ENCODE data around the gene KRT6B. TPM values are rescaled to one million over a fixed set of nuclear protein-coding genes. Genes with fewer than 3 reads are reported as not detected.
"Not testable (repeated sequence)": the region's sequence is repeated elsewhere in the genome, so short reads cannot be mapped to it uniquely, and the experiment has no call there.

Gene KRT6B
- not detected for total RNA-seq

DNA sequence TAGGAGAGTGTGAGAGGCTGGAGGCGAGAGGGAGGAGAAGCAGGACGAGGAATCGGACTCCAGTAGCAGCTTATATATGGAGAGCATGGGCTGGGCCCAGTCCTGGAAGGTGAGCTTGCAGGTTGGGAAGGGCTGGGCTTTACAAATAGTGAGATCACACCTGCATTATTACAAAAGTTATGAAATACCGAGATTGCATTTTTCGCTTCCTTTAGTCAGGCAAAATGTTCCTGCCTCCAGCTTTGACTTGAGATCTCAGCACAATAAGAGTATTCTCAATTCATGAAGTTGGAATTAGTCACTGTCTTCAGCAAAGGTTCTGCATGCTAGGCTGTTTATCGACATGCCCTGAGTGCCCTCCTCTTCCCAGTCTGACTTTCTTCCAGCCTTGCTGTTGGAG lies at the start of gene KRT6B:
Gene KRT6B (minus strand): TSS at position 46 of the 400 bp plus-strand sequence. CDS start 68 bp downstream, outside the sequence.
- no peak for TF ChIP-seq POLR2A (IDR thresholded peaks at IDR 0.05)
- TF ChIP-seq, protein P1, sequence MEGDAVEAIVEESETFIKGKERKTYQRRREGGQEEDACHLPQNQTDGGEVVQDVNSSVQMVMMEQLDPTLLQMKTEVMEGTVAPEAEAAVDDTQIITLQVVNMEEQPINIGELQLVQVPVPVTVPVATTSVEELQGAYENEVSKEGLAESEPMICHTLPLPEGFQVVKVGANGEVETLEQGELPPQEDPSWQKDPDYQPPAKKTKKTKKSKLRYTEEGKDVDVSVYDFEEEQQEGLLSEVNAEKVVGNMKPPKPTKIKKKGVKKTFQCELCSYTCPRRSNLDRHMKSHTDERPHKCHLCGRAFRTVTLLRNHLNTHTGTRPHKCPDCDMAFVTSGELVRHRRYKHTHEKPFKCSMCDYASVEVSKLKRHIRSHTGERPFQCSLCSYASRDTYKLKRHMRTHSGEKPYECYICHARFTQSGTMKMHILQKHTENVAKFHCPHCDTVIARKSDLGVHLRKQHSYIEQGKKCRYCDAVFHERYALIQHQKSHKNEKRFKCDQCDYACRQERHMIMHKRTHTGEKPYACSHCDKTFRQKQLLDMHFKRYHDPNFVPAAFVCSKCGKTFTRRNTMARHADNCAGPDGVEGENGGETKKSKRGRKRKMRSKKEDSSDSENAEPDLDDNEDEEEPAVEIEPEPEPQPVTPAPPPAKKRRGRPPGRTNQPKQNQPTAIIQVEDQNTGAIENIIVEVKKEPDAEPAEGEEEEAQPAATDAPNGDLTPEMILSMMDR (IDR thresholded peaks at IDR 0.05), result no peak
- H3K36me3 ChIP-seq, result no peaks in the 10 kb centered on the region
- H3K27me3 ChIP-seq, result no peaks in the 10 kb centered on the region
- H3K4me1 ChIP-seq, result no peaks in the 10 kb centered on the region
- H3K9me3 ChIP-seq, result no peaks in the 10 kb centered on the region
- no peak within 1 kb of the TSS for H3K4me3 ChIP-seq
- no peak for DNase-seq
- no peak within 1 kb of the TSS for H3K27ac ChIP-seq

DNA sequence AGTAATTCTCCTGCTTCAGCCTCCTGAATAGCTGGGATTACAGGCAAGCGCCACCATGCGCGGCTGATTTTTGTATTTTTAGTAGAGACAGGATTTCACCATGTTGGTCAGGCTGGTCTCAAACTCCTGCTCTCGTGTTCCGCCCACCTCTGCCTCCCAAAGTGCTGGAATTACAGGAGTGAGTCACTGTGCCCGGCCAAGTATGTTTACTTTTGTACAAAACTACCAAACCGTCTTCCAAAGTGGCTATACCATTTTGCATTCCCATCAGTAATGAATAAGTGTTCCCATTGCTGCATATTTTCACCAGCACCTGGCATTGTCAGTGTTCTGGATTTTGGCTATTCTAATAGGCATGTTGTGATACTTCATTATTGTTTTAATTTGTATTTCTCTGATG lies 49.5 kb upstream of the KRT6B start:
- Histone ChIP-seq H3K27ac (no peak overlapping the region), H3K36me3 (no peaks in the 10 kb centered on the region), H3K9me3 (no peaks in the 10 kb centered on the region), H3K4me1 (no peaks in the 10 kb centered on the region), H3K4me3 (no peak overlapping the region), H3K27me3 (no peaks in the 10 kb centered on the region)
- DNase-seq, result no peak
- no peak for TF ChIP-seq POLR2A (IDR thresholded peaks at IDR 0.05)
- TF ChIP-seq, protein P1 (IDR thresholded peaks at IDR 0.05), result no peak

DNA sequence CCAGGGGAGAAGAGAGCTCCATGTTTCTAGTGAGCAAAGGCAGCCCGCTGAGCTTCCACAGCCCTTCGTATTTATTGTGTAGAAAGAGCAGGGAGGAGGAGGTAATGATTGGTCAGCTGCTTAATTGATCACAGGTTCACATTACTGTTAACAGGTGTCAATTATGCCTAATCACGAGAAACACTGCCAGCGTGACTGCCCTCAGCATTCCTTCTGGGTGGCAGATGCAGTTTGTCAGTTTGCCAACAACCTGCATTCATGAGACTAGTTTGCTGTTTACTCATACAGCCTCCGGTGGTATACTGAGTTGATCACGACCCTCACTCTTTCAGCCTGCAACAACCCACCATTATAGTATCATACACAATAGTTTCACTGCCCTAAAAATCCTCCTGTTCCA lies 48.6 kb upstream of the KRT6B start:
- not testable (repeated sequence) for H3K9me3 ChIP-seq, H3K36me3 ChIP-seq, H3K4me3 ChIP-seq, H3K27ac ChIP-seq, H3K4me1 ChIP-seq, DNase-seq, H3K27me3 ChIP-seq

DNA sequence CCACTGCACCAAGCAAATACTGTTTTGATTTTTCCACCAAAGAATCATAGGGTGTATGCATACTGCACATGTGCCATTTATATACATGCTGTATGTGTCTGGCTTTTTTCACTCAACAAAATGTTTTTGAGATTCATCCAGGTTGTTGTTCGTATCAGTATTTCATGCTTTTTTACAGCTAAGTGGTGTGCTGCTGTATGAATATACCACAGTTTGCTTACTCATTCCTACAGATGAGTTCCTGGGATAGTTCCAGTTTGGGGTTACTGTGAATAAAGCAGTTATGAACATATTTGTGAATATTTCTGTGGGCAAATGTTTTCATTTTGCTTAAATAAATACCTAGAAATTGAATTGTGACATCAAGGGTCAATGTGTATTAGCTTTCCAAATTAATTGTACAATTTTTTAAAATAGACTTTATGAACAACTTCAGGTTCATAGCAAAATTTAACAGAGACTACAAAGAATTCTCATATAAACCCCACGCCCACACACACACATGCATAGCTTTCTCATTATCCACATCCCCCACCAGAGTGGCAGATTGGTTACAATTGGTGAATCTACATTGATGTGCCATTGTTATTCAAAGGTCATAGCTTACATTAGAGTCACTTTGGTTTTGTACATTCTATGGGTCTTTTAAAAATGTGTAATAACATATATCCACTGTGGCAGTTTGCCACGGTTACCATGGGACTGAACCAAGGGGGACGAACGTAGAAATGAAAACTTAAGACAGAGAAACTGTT lies 48.0 kb upstream of the KRT6B start:
- H3K4me3 ChIP-seq, result no peak overlapping the region
- TF ChIP-seq POLR2A (IDR thresholded peaks at IDR 0.05), result no peak
- TF ChIP-seq, protein P1 (IDR thresholded peaks at IDR 0.05), result no peak
- no peak for DNase-seq
- H3K36me3 ChIP-seq, result no peaks in the 10 kb centered on the region
- H3K4me1 ChIP-seq, result peaks cover 0 to 4% (median 0%) of the 10 kb centered on the region in 4 donors
- H3K27me3 ChIP-seq, result no peaks in the 10 kb centered on the region
- H3K9me3 ChIP-seq, result no peaks in the 10 kb centered on the region
- no peak overlapping the region for H3K27ac ChIP-seq

DNA sequence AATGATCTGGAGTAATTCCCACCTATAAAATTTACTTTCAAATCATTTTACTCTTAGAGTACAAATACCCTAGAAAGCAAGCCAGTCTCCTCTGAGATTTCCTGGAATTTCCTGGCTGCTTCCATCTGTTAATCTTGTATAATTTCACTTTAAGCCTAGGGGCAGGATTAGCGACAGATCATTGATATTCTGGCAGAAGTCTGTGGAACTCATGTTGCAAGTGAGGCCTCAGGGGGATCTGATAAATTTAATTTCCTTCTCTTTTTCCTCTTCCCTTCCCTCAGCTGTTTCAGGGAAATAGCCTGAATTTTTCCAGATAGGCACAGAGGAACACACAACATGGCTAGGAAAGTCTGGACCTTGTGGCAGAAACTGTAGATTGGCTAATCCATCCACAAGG lies 47.0 kb upstream of the KRT6B start:
- H3K36me3 ChIP-seq, result no peaks in the 10 kb centered on the region
- no peak overlapping the region for H3K27ac ChIP-seq
- H3K9me3 ChIP-seq, result no peaks in the 10 kb centered on the region
- no peak for DNase-seq
- H3K27me3 ChIP-seq, result no peaks in the 10 kb centered on the region
- H3K4me3 ChIP-seq, result no peak overlapping the region
- TF ChIP-seq POLR2A (IDR thresholded peaks at IDR 0.05), result no peak
- TF ChIP-seq, protein P1 (IDR thresholded peaks at IDR 0.05), result no peak
- H3K4me1 ChIP-seq, result peaks cover 0 to 4% (median 0%) of the 10 kb centered on the region in 4 donors

DNA sequence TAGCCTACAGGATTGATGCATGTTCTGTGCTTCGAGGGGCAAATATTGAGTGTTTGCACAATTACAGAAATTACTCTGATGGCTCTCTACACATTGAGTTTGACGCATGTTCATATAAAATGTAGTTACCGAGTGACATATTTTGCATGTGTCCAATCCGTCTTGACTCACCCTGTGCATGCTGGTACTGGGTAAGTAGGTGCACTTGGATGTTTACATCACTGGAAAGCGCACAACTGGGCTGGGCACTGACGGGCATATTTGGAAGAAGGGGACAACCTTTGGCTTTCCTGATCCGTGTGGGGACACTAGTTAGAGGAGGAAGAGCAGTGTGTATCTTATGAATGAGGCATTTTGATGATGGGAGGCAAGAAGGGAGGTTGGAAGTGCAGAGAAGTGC lies 46.0 kb upstream of the KRT6B start:
- no peaks in the 10 kb centered on the region for H3K9me3 ChIP-seq
- no peak overlapping the region for H3K27ac ChIP-seq
- no peak overlapping the region for H3K4me3 ChIP-seq
- no peaks in the 10 kb centered on the region for H3K36me3 ChIP-seq
- H3K4me1 ChIP-seq, result peaks cover 0 to 4% (median 0%) of the 10 kb centered on the region in 4 donors
- DNase-seq, result no peak
- no peak for TF ChIP-seq POLR2A (IDR thresholded peaks at IDR 0.05)
- TF ChIP-seq, protein P1 (IDR thresholded peaks at IDR 0.05), result no peak
- no peaks in the 10 kb centered on the region for H3K27me3 ChIP-seq

All from Peyer's patch (tissue), 4 donors.